A549 (cell line): ENCODE measurements around the gene RBBP7. TPM values are rescaled to one million over a fixed set of nuclear protein-coding genes. Genes with fewer than 3 reads are reported as not detected.

Experiments
- ATAC-seq, 2 experiments: fragments of 200-7000 bp in 1 of 2; fragments of >200 bp in 1 of 2; cut with Nextera tagmentation in 1 of 2; cut with Tn5 transposase in 1 of 2; 3 replicates each; pipeline versions ENCODE4 v1.8.0 to v1.9.1; 2018 to 2020; ENCODE audit warnings: mild to moderate bottlenecking in 1 of 2, moderate library complexity in 1 of 2
- CTCF ChIA-PET: fragments of 300-600 bp; sonication (Branson Sonifier 250); formaldehyde crosslinking; extraction: SDS; loops from one replicate; lab custom pipeline; 2021; ENCODE audit warnings: antibody characterized with exemption, inconsistent platforms; lab: Yijun Ruan, JAX
- POLR2A ChIA-PET: fragments of 350-600 bp; formaldehyde crosslinking; extraction: SDS; loops from one replicate; lab custom pipeline; 2021; ENCODE audit warnings: antibody characterized with exemption, inconsistent platforms; lab: Yijun Ruan, JAX
- DNase-seq, 2 experiments: peaks; one replicate each; pipeline versions ENCODE4 v3.0.0 to v3.0.0-alpha.2; 2011 to 2016; ENCODE audit warnings: low read depth in 1 of 2, low spot score in 1 of 2
- FAIRE-seq: peaks from 2 replicates; lab custom pipeline; 2011; peaks lifted over from hg19 to GRCh38; lab: Jason Lieb, UNC
- H3K27ac ChIP-seq, 2 experiments: fragments of >200 bp; sonication (Bioruptor Twin); formaldehyde crosslinking; 3 replicates each; pipeline ENCODE4 v1.5.1; 2016 to 2017
- H3K4me1 ChIP-seq: fragments of >200 bp; sonication (Bioruptor Twin); formaldehyde crosslinking; 3 replicates; pipeline ENCODE4 v1.6.1; 2016
- H3K4me2 ChIP-seq: fragments of >200 bp; sonication (Bioruptor Twin); formaldehyde crosslinking; 3 replicates; pipeline ENCODE4 v1.6.1; 2016
- H3K4me3 ChIP-seq: fragments of >200 bp; sonication (Bioruptor Twin); formaldehyde crosslinking; 3 replicates; pipeline ENCODE4 v1.5.1; 2016
- H3K9me3 ChIP-seq: fragments of >200 bp; sonication (Bioruptor Twin); formaldehyde crosslinking; 3 replicates; pipeline ENCODE4 v1.6.1; 2016
- CEBPB ChIP-seq, 2 experiments: fragments of >200 bp in 1 of 2; sonication (Bioruptor Twin) in 1 of 2; formaldehyde crosslinking in 1 of 2; IDR thresholded peaks; 2 replicates each; pipeline ENCODE4 v1.6.1; 2012 to 2016
- CHD2 ChIP-seq: fragments of 150-350 bp; IDR thresholded peaks from 2 replicates; pipeline ENCODE4 v1.6.1; 2014; ENCODE audit warnings: low read length; ENCODE audit not compliant: partially characterized antibody
- CTCF ChIP-seq: fragments of >200 bp; sonication (Bioruptor Twin); formaldehyde crosslinking; IDR thresholded peaks from 3 replicates; pipeline ENCODE4 v1.5.1; 2016
- FOSL2 ChIP-seq, 2 experiments: fragments of 450-650 bp in 1 of 2; fragments of >200 bp in 1 of 2; sonication (Bioruptor Twin) in 1 of 2; formaldehyde crosslinking; IDR thresholded peaks; 2 replicates each; pipeline versions ENCODE4 v1.5.0 to v1.6.1; 2016 to 2020; ENCODE audit warnings: mild to moderate bottlenecking in 1 of 2, moderate library complexity in 1 of 2
- FOXS1 ChIP-seq: fragments of 250-450 bp; sonication (Bioruptor Pico); IDR thresholded peaks from 2 replicates; pipeline ENCODE4 v1.5.0; 2020; ENCODE audit warnings: mild to moderate bottlenecking, moderate library complexity
- GATA3 ChIP-seq: IDR thresholded peaks from 2 replicates; pipeline ENCODE4 v1.6.1; 2012; ENCODE audit warnings: borderline replicate concordance
- HDAC2 ChIP-seq: fragments of 200-600 bp; sonication (generic); IDR thresholded peaks from 2 replicates; pipeline ENCODE4 v1.6.1; 2016
- HES2 ChIP-seq: fragments of >200 bp; sonication (Bioruptor Twin); formaldehyde crosslinking; IDR thresholded peaks from 2 replicates; pipeline ENCODE4 v1.6.1; 2016
- HMGXB4 ChIP-seq: fragments of 250-450 bp; sonication (Bioruptor Pico); IDR thresholded peaks from 2 replicates; pipeline ENCODE4 v1.5.0; 2021; ENCODE audit warnings: mild to moderate bottlenecking, moderate library complexity, borderline replicate concordance
- HOXA7 ChIP-seq: fragments of 250-450 bp; sonication (Bioruptor Pico); IDR thresholded peaks from 2 replicates; pipeline ENCODE4 v1.5.0; 2020; ENCODE audit warnings: mild to moderate bottlenecking, moderate library complexity
- HOXB13 ChIP-seq: fragments of 250-450 bp; sonication (Bioruptor Pico); IDR thresholded peaks from 2 replicates; pipeline ENCODE4 v1.5.0; 2020; ENCODE audit warnings: low read depth, mild to moderate bottlenecking, moderate library complexity
- HOXB5 ChIP-seq: fragments of 250-450 bp; sonication (Bioruptor Pico); IDR thresholded peaks from 2 replicates; pipeline ENCODE4 v1.5.0; 2020; ENCODE audit warnings: mild to moderate bottlenecking, moderate library complexity
- JUN ChIP-seq, 2 experiments: fragments of >200 bp; sonication (Bioruptor Twin); formaldehyde crosslinking; IDR thresholded peaks; 2 replicates in 1 of 2; 3 replicates in 1 of 2; pipeline ENCODE4 v1.6.1; 2016 to 2017
- KDM5A ChIP-seq: fragments of 200-600 bp; sonication (generic); IDR thresholded peaks from 2 replicates; pipeline ENCODE4 v1.6.1; 2016; ENCODE audit warnings: antibody characterized with exemption, mild to moderate bottlenecking
- MAFK ChIP-seq: fragments of 450-650 bp; IDR thresholded peaks from 2 replicates; pipeline ENCODE4 v1.6.1; 2014; ENCODE audit not compliant: partially characterized antibody
- NFE2L2 ChIP-seq: fragments of 150-350 bp; conservative IDR thresholded peaks from 2 replicates; pipeline ENCODE4 v1.6.1; 2014; ENCODE audit warnings: low read length
- NPAS2 ChIP-seq: fragments of 250-450 bp; sonication (Bioruptor Pico); IDR thresholded peaks from 2 replicates; pipeline ENCODE4 v1.8.0; 2022; ENCODE audit warnings: mild to moderate bottlenecking, moderate library complexity, borderline replicate concordance
- PHF8 ChIP-seq: fragments of 200-600 bp; sonication (generic); IDR thresholded peaks from 2 replicates; pipeline ENCODE4 v1.6.1; 2016; ENCODE audit warnings: low read depth, mild to moderate bottlenecking, antibody characterized with exemption, moderate library complexity, borderline replicate concordance
- POLR2AphosphoS2 ChIP-seq: conservative IDR thresholded peaks from 2 replicates; pipeline ENCODE4 v1.6.1; 2012; ENCODE audit warnings: low read length, improper control_type of control experiment, inconsistent platforms
- RAD21 ChIP-seq, 2 experiments: fragments of >200 bp in 1 of 2; sonication (Bioruptor Twin) in 1 of 2; formaldehyde crosslinking in 1 of 2; IDR thresholded peaks in 1 of 2; conservative IDR thresholded peaks in 1 of 2; 2 replicates in 1 of 2; 3 replicates in 1 of 2; pipeline ENCODE4 v1.6.1; 2012 to 2018; ENCODE audit warnings: inconsistent platforms in 1 of 2
- WGBS: methylation state at CpG from one replicate; pipeline ENCODE4 v1.1.6; 2017; ENCODE audit errors: missing lambda C conversion rate; 5-methylcytosine and 5-hydroxymethylcytosine counted together
- polyA plus RNA-seq, 4 experiments: library from polyadenylated mRNA; depleted of rRNA in 3 of 4; stranded (reverse); fragments of >200 nt; fragmentation: RNase III in 1 of 4; extraction: RNeasy Plus Mini Kit Qiagen cat#74134 plus additional on column Dnase treatment in 1 of 4; gene quantifications; 2 replicates in 3 of 4; 3 replicates in 1 of 4; pipeline ENCODE4 v1.2.3, GENCODE V29; 2011 to 2017

The RBBP7 gene
- polyA plus RNA-seq, 2 of the 4 experiments (the other 2 are of a cell fraction): 222 to 301 TPM

- peak; percentile 86 for FAIRE-seq
- H3K9me3 ChIP-seq: no peaks in the 10 kb centered on the region
- WGBS: 79% methylated on average over 6 of the region's 6 CpGs
- ATAC-seq: peak in 1 of 2 experiments; percentile 16; a peak in 3 of 6 replicates
- no peak overlapping the region for H3K4me3 ChIP-seq
- peaks cover 39% of the 10 kb centered on the region for H3K4me1 ChIP-seq
- peak overlapping the region; percentile 17; the same call in 2 of the 3 replicates for H3K4me2 ChIP-seq
- peak overlapping the region; percentile 36; a peak in 4 of 6 replicates for H3K27ac ChIP-seq
- TF ChIP-seq HES2 (no peak), CEBPB (IDR thresholded peaks at IDR 0.05) (0 out of 4 replicates have a peak, but pooled peaks of 1 of the 2 experiments have one; percentile 29), HOXB13 (CRISPR knock-in tag) (no peak)
- ChIA-PET POLR2A (interaction anchor here (0.6 to 2.2 kb wide), 2 partner anchors 55 to 57 kb away, joined by 3 to 6 read pairs; no protein-coding TSS in a partner anchor), CTCF (interaction anchor here (1.1 to 6.8 kb wide), 6 partner anchors 12 to 254 kb away, joined by 3 to 70 read pairs (median 24); no protein-coding TSS in a partner anchor)
- peak in 1 of 2 experiments; percentile 36 for DNase-seq
These were observed 41.8 kb downstream of the RBBP7 start for GRCh38 chrX:16828124-16828908.

- WGBS: 55% methylated on average over 2 of the region's 2 CpGs
- peak overlapping the region; percentile 18; the same call in 1 of the 3 replicates for H3K4me2 ChIP-seq
- ATAC-seq: peak in 1 of 2 experiments; percentile 26; a peak in 1 of 6 replicates
- peak overlapping the region; percentile 56 to 80; a peak in 5 of 6 replicates for H3K27ac ChIP-seq
- no peak for DNase-seq
- peaks cover 39% of the 10 kb centered on the region for H3K4me1 ChIP-seq
- no peak for FAIRE-seq
- no peak for TF ChIP-seq HMGXB4 (CRISPR knock-in tag)
- no peak for TF ChIP-seq CHD2
- TF ChIP-seq HOXA7 (CRISPR knock-in tag): no peak
- no peak for TF ChIP-seq KDM5A
- no peak for TF ChIP-seq PHF8
- TF ChIP-seq JUN (IDR thresholded peaks at IDR 0.05): no peak
- TF ChIP-seq POLR2AphosphoS2: no peak
- TF ChIP-seq, all 56 proteins: peak for 0
- Histone ChIP-seq H3K4me3 (no peak overlapping the region), H3K9me3 (no peaks in the 10 kb centered on the region)
- CTCF ChIA-PET: interaction anchor here (0.9 to 6.8 kb wide), 11 partner anchors 10 to 255 kb away, joined by 3 to 70 read pairs (median 11); no protein-coding TSS in a partner anchor
- POLR2A ChIA-PET: interaction anchor here (2.2 kb wide), 1 partner anchor 56 kb away, joined by 6 read pairs; no protein-coding TSS in a partner anchor
These were observed 42.9 kb downstream of the RBBP7 start for GRCh38 chrX:16827225-16827624.

- POLR2A ChIA-PET: interaction anchor here (1.0 kb wide), 1 partner anchor 107 kb away, joined by 3 read pairs; no protein-coding TSS in a partner anchor
- peak overlapping the region; percentile 56 to 80 for H3K27ac ChIP-seq
- H3K9me3 ChIP-seq: no peaks in the 10 kb centered on the region
- ATAC-seq: peak; percentile 78 to 79; a peak in 5 of 6 replicates
- WGBS: 0% methylated on average over 3 of the region's 3 CpGs
- no peak for TF ChIP-seq NPAS2 (CRISPR knock-in tag)
- TF ChIP-seq FOSL2 (IDR thresholded peaks at IDR 0.05): no peak
- TF ChIP-seq FOSL2 (CRISPR knock-in tag; IDR thresholded peaks at IDR 0.05): peak; percentile 55
- TF ChIP-seq MAFK: peak; percentile 89
- peak; percentile 63 to 71 for TF ChIP-seq RAD21 (conservative IDR thresholded peaks at IDR 0.05 in 1 of 2, IDR thresholded peaks at IDR 0.05 in 1 of 2)
- TF ChIP-seq FOXS1: peak; percentile 76; the same call in 1 of the 2 replicates
- TF ChIP-seq HDAC2: no peak
- peak; percentile 66; the same call in 1 of the 2 replicates for TF ChIP-seq NFE2L2
- TF ChIP-seq GATA3: no peak
- no peak for TF ChIP-seq HOXB5 (CRISPR knock-in tag)
- TF ChIP-seq CTCF: peak; percentile 63
- TF ChIP-seq, all 56 proteins: peak for 6
- Histone ChIP-seq H3K4me3 (no peak overlapping the region), H3K4me1 (peaks cover 39% of the 10 kb centered on the region), H3K4me2 (peak overlapping the region; percentile 40)
- CTCF ChIA-PET: interaction anchor here (0.6 to 6.8 kb wide), 34 partner anchors 9 to 415 kb away, joined by 3 to 70 read pairs (median 4); no protein-coding TSS in a partner anchor
- peak; percentile 41 to 72 for DNase-seq
- peak; percentile 43 for FAIRE-seq
These were observed 44.0 kb downstream of the RBBP7 start for GRCh38 chrX:16826207-16826606.
